ENCODE data around the gene LYVE1.
A peak's percentile ranks its signal among the peaks of the same experiment; 100 is the strongest.

The LYVE1 gene

DNA sequence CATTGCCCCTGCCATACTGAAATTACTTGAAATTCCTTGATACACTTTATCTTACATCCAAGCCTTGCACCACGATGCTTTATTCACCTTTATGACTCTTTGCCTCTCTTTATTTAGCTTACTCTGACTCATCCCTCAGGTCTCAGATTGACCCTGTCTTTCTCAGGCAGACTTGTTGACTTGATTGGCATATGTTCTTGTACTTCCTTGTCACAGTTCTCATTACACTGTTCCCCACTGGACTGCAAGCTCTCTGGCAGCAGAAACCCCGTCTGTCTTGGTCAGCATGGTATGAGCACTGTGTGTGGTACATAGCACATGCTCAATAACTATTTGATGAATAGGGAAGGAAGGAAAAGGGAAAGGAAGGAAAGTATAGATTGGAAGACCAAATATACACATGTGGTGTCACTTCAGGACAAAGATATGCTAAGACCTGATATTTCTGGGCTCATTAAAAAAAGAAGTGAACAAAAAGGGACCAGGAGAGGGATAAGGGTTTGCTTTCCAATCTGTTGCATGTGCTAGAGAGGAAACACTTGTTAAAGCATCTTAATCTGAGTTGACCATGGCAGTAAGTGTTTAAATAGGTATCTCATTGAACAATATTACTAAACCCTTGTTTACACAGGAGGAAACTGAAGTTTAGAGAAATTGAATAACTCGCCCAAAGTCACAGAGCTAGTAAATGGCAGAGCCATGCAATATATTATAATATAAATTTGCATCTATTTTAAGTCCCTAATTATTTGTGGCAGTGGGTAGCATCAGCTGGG is 7.2 kb downstream of the LYVE1 start:
- DNase-seq (ENCODE audit: low read depth in 3 of 3) = no peak

GRCh38 chr11:10558288-10558687 is 10.2 kb downstream of the LYVE1 start:
- no peak for DNase-seq (ENCODE audit: low read depth in 3 of 3)

DNA sequence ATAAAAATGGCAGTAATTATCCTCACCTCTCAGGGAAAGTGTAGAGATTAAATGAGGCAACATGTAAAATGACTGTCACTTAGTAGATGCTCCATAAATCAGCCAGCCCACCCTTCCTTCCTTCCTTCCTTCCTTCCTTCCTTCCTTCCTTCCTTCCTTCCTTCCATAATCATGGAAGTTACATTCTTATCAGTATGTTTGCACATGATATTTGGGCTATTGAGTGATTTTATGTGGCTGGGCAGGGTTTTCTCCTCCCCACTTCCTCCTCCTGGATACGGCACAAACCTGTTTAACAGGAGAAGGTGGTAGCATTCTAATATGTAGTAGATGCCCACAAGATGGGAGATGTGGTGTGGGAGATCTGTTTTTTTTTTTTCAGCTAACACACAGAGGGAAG is 11.9 kb downstream of the LYVE1 start:
- DNase-seq (ENCODE audit: low read depth in 3 of 3) = no peak

GRCh38 chr11:10551845-10552352 is 16.6 kb downstream of the LYVE1 start:
- DNase-seq (ENCODE audit: low read depth in 3 of 3) = no peak

DNA sequence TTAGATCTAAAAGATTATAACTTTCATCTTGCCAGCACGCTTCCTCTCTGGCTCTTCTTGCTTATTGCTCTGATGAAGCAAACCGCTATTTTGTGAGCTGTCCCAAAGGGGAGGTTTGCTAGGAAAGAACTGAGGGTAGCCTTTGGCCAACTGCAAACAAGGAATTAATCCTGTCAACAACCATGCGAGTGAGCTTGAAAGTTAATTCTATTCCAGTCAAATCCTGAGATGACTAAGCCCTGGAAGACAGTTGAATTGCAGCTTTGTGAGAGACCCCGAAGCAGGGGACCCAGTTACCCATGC is 17.2 kb downstream of the LYVE1 start:
- no peak for DNase-seq (ENCODE audit: low read depth in 3 of 3)

DNA sequence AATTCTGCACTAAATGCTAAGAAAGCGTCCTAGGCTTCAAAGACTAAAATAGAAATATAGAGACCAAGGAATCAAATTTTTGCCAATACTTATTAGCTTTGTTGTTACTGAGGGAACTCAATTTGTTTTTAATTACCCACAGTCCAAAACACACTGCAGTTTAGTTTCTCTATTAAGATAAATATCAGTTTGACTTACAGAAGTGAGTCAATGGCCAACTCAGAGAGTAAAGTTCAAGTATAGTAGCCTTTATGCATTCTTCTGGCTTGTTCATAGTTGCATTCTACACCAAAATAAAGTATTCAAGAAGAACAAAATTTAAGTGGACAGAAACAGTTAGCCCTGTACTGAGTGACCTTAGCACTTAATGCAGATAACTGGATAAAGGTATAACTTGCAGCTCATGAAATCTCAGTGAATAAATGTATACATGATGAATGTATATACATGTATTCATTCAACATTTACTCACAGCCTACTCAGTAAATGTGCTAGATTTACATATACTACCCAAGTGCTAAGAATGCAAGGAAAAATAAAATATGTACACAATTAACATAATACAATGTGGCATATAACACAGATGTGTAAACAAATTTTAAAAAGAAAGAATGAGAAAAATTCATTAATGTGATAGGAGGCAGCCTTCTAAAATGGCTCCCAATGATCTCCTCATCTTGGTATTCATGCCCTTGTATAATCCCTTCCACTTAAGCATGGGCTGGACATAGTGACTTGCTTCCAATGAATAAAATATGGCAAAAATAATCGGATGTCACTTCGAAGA is 17.8 kb downstream of the LYVE1 start:
- no peak for DNase-seq (ENCODE audit: low read depth in 3 of 3)

DNA sequence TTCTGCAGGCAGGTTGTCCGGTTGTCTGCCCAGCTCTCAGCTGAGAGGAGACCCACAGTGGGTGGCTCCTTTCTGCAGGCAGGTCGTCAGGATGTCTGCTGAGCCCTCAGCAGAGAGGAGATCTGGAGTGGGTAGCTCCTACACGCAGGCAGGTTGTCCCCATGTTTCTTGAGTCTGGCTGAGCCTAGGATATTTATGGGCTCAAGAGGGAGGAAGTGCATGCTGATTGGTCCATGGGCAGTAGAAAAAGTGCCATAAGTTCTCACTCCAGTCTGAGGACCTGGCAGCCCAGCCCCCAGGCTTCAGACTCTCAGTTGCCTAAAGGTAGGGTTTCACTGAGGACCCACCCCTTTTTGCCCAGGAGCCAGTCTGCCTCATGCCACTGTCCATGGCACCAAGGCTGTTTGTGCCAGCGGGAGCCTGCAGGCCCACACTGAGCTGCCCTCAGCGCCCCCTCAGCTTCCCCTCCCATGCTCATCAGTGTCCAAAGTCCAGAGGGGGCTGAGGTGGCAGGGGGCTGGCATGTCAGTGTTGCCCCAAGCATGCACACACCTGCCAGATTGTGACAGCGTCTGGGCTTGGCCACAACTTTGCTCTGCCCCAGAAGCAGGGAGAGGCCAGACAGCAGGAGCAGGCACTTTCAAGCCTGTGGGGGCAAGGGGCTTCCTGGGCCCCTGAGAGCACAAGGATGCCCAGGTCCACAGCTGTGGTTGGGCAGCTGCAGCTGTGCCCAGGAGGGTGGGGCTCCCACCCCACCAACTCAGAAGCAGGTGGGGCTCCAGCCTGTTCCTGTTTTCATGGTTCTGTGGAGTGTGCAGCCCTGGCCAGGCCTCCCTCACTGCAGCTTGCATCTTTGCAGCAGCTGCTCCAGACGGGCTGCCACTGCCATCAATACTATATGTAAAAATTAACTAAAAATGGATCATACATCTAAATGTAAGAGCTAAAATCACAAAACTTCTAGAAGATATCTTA is 23.7 kb downstream of the LYVE1 start:
- no peak for DNase-seq (ENCODE audit: low read depth in 3 of 3)

- no peak for DNase-seq (ENCODE audit: low read depth in 3 of 3)
Measured at GRCh38 chr11:10543782-10544181, 24.7 kb downstream of the LYVE1 start.

DNA sequence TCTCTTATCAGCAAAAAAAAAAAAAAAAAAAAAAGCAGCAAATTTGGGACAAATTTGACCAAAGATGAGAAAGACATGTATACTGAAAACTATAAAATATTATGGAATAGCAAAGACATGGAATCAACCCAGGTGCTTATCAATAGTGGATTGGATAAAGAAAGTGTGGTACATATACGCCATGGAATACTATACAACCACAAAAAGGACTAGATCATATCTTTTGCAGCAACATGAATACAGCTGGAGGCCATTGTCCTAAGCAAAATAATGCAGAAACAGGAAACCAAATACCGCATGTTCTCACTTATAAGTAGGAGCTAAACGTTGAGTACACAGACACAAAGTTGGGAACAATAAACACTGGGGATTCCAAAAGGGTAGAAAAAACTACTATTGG is 25.7 kb downstream of the LYVE1 start:
- DNase-seq (ENCODE audit: low read depth in 3 of 3) = no peak

DNA sequence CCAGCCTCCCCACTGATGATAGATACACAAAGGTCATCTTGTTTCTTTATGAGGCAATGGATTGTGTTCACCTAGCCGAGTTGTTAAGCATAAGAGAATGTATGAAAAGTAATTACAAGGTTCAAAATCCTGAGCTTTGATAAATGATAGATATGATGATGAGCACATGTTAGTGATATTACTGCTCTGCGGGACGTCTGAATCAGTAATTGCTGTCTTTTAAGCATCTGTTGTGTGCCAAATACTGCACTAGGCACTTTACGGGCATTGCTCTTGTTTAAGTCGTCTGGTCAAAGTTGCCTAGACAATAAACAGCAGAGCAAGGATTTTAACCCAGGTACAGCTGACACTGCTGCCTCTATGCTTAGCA is 26.9 kb downstream of the LYVE1 start:
- no peak for DNase-seq (ENCODE audit: low read depth in 3 of 3)

DNA sequence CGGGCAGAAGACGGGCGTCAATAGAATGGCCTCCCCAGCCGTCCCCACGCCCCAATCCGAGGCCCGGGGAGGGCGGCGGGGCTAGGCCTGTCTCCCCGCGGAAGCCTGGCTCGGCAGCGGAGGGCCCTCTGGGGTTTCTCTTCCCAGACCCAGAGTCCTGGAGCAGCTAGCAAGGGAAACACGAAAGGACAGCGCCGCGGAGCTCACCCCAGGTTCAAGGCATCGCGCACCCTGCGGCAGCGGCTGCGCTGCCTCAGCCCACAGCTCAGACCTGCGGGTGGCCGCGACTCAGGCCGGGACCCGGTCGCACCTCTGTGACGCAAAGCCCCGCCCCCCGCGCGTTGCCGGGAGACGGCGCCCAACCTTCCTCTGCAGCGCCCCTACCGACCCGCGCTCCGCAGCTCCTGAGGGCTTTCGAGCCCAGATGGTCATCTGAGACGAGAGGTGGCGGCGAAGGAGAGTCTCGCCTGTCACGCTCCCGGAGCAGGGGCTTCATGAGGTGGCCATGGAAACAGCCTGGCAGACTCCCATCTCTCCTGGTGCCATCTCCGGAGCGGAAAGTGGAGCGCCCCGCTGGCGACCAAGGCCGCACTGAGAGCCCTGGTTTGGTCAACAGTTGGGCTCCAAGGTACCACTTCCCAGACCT is 27.4 kb downstream of the LYVE1 start, which contains the start of gene RNF141:
RNF141 (minus strand) TSS at position 273 of the 646 bp plus-strand sequence. CDS start 7,029 bp downstream, outside the sequence.
- DNase-seq (ENCODE audit: low read depth in 3 of 3) = peak; percentile 89 to 98 (median 91)

GRCh38 chr11:10540546-10540914 is 27.9 kb downstream of the LYVE1 start:
- no peak for DNase-seq (ENCODE audit: low read depth in 3 of 3)

GRCh38 chr11:10539339-10539738 is 29.1 kb downstream of the LYVE1 start:
- no peak for DNase-seq (ENCODE audit: low read depth in 3 of 3)

DNA sequence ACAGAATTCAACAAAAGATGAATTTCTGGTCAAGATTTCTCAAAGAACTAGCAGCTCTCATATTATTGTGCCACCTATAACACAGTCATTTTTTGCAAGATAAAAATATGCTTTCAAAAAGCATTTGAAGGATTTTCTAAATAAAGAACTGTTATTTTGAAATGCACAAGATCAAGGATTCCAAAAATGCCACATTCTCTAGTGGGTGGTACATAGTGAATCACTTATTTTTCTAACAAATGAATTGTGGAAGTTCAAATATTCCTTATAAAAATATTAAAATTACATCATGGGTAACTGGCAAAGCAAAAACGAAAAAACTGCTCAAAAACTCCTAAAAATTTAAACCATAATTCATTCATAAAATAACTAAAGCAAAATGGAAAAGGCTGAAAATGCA is 29.5 kb downstream of the LYVE1 start:
- no peak for DNase-seq (ENCODE audit: low read depth in 3 of 3)

- no peak for DNase-seq (ENCODE audit: low read depth in 3 of 3)
Measured at GRCh38 chr11:10537600-10537999, 30.9 kb downstream of the LYVE1 start.

GRCh38 chr11:10534316-10534715 is 34.1 kb downstream of the LYVE1 start:
- DNase-seq (ENCODE audit: low read depth in 3 of 3) = no peak

DNA sequence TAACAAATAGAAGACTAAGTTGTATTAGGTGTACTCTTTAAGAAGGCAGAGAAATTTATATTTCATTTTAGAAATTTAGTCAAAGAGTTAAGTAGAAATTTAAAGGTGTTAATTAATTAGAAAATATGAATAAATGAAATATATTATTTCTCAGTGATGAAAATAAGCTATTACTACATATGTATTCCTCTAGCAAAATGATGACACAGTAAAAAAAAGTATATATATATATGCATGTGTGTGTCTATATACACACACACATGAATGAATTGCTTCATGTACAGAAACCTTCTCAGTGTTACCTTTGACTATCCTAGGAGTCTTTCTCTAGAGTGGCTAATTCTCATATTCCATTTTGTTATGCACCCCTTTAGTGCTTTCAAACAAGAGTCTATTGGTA is 35.1 kb downstream of the LYVE1 start:
- DNase-seq (ENCODE audit: low read depth in 3 of 3) = no peak

DNA sequence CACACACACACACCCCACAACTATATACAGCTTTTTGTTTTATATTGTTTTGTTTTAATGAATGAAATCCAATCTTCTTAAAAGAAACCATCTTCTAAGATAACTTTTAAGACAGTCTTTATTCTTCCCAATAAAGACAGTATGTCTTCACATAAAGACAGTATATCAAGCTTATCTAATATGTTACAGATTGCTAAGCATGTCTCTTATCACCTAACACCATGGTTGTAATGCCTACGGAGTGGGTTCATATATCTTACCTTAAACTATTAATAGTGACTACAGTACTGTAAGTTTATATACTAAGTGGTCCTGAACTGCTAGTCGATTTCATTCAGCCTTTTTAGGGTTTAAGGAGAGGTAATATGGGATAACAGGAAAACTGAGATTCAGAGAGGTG is 35.9 kb downstream of the LYVE1 start:
- no peak for DNase-seq (ENCODE audit: low read depth in 3 of 3)

DNA sequence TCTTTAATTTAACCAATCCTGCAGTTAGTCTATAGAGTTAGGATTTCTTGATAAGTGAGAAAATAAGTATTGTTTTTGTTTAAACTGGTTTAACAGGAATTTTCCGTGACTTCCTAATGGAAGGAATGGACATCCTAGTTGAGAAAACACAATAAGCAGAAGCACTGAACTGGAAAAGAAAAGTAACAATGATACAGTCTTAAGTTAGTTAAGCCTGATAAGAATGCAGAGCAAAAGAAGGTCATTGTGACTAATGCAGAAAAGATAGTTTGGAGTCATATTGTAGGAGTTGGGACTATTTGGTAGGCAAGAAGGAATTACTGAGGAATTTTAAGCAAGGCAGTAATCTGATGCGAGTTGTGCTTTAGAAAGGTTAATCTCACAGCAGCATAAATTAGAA is 39.2 kb downstream of the LYVE1 start:
- DNase-seq (ENCODE audit: low read depth in 3 of 3) = no peak

DNA sequence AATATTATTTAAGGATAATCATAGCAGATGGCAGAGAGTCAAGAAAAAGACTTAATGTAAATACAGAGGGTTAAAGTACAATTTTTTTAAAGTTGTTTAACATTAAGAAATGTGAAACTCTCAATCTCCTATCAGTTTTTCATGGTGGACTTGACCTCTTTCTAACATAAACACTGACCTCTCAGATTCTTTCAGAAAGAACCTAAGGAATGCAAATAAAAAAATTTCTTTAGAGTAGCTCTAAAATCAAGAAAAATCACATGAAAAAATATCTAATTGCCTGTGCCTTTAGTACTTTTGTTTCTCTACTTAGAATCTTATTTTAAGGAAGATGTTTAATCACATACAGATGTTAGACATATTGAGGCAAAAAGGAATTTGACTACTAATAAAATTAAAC is 40.3 kb downstream of the LYVE1 start:
- no peak for DNase-seq (ENCODE audit: low read depth in 3 of 3)

Measured in stimulated activated CD4-positive, alpha-beta T cell treated with anti-CD3 and anti-CD28 coated beads, TNF-alpha, amount 100 ng/mL, for 4 hours (primary cell).